ENCODE results near the gene SH3BGRL2.

SH3BGRL2 gene

DNA sequence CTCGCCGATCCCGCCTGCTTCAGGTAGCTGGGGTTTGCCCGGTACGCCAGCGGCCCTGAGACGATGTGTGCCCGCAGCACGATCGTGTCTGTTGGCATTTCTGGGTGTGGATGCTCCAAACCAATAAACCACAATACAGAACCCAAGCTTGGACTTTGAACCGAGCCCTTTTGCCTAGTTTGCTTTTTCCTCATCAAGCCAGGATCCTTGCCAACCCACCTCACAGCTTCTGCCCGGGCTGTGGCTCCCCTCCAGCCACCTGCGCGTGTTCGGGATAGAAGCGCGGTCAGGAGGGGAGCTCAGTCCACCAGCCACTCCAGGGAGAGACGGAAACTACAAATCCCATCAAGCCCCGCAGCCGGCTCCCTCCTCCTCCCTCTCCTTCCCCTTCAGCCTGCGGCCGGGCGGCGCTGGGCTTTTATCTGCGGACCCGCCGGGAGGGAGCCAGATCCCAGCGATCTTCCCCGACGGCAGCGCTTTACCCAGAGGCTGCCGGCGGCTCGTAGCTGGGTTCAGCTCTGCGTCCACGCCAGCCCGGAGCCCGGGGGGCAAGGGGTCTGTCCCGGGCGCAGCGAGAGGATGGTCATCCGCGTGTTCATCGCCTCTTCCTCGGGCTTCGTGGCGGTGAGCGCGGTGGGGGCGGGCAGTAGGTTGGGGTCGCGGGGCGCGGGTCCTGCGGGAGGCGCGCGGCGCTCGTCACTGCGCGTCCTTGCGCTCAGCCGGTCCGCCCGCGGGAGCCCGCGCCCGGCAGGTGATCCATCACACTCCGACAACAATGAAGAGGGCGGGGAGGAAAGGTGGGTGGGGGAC, at the start of gene SH3BGRL2:
Gene SH3BGRL2 (plus strand): TSS at position 447 of the 810 bp plus-strand sequence. CDS start 133 bp downstream, at position 580.
- H3K27ac ChIP-seq (ENCODE audit: low read depth in 2 of 2, low read length in 2 of 2), result peak within 1 kb of the TSS; percentile 96 to 98
- peak within 1 kb of the TSS; percentile 81 to 95 for H3K9ac ChIP-seq (ENCODE audit: low read depth in 1 of 2, low read length in 2 of 2)
- H3K4me1 ChIP-seq (ENCODE audit: control insufficient read depth in 2 of 2, insufficient read depth in 2 of 2, low read length in 2 of 2), result peaks cover 4 to 13% of the 10 kb centered on the region in 2 donors
- H3K9me3 ChIP-seq (ENCODE audit: control insufficient read depth in 2 of 2, low read length in 2 of 2), result no peaks in the 10 kb centered on the region
- H3K27me3 ChIP-seq (ENCODE audit: control insufficient read depth in 2 of 2, insufficient read depth in 2 of 2, low read length in 2 of 2), result no peaks in the 10 kb centered on the region
- H3K4me3 ChIP-seq (ENCODE audit: low read length in 2 of 2), result peak within 1 kb of the TSS; percentile 71 to 87
- H3K36me3 ChIP-seq (ENCODE audit: control insufficient read depth in 2 of 2, insufficient read depth in 2 of 2, low read length in 2 of 2), result no peaks in the 10 kb centered on the region

DNA sequence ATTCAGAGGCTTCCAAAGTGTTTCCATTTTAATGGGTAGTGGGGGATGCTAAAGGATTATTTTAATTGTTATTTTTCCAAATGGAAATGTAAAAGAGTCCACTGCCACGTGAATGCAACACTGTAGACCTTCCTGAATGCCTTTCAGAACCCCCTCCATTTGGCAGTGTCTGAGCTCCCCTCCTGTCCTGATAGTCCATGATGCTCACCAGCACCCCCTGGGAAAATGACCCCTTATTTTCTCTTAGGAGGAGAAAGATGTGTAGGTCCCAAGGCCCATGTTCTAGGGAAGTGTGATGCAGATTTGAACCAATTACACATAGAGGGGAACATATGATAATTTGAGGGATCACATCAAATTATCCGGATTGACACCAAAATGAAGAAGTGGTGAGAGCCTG, 46.8 kb upstream of the SH3BGRL2 start:
- H3K9ac ChIP-seq (ENCODE audit: low read depth in 1 of 2, low read length in 2 of 2), result no peak overlapping the region
- H3K9me3 ChIP-seq (ENCODE audit: control insufficient read depth in 2 of 2, low read length in 2 of 2), result no peaks in the 10 kb centered on the region
- no peaks in the 10 kb centered on the region for H3K36me3 ChIP-seq (ENCODE audit: control insufficient read depth in 2 of 2, insufficient read depth in 2 of 2, low read length in 2 of 2)
- no peak overlapping the region for H3K4me3 ChIP-seq (ENCODE audit: low read length in 2 of 2)
- H3K27me3 ChIP-seq (ENCODE audit: control insufficient read depth in 2 of 2, insufficient read depth in 2 of 2, low read length in 2 of 2), result no peaks in the 10 kb centered on the region
- no peaks in the 10 kb centered on the region for H3K4me1 ChIP-seq (ENCODE audit: control insufficient read depth in 2 of 2, insufficient read depth in 2 of 2, low read length in 2 of 2)
- no peak overlapping the region for H3K27ac ChIP-seq (ENCODE audit: low read depth in 2 of 2, low read length in 2 of 2)

DNA sequence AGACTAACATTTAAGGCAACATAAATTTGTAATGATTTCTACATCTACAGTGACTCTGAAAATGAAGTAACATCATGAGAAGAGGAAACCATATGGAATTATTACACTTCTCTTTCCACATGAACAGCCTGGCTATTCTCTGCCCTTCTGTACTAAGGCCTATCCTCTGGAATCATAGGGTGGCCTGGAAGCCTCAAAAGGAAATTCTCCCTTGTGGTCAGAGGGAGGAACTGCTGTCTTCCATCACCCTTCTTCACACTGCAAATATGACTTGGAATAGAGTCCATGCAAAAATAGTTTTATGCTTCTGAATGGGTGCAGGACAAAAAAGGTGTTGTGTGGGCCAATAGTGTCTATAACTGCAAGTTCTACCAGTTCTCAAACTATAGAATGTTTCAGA, 44.6 kb upstream of the SH3BGRL2 start:
- H3K36me3 ChIP-seq (ENCODE audit: control insufficient read depth in 2 of 2, insufficient read depth in 2 of 2, low read length in 2 of 2), result no peaks in the 10 kb centered on the region
- H3K27ac ChIP-seq (ENCODE audit: low read depth in 2 of 2, low read length in 2 of 2), result no peak overlapping the region
- H3K9me3 ChIP-seq (ENCODE audit: control insufficient read depth in 2 of 2, low read length in 2 of 2), result no peaks in the 10 kb centered on the region
- H3K4me1 ChIP-seq (ENCODE audit: control insufficient read depth in 2 of 2, insufficient read depth in 2 of 2, low read length in 2 of 2), result no peaks in the 10 kb centered on the region
- no peaks in the 10 kb centered on the region for H3K27me3 ChIP-seq (ENCODE audit: control insufficient read depth in 2 of 2, insufficient read depth in 2 of 2, low read length in 2 of 2)
- no peak overlapping the region for H3K9ac ChIP-seq (ENCODE audit: low read depth in 1 of 2, low read length in 2 of 2)
- no peak overlapping the region for H3K4me3 ChIP-seq (ENCODE audit: low read length in 2 of 2)

DNA sequence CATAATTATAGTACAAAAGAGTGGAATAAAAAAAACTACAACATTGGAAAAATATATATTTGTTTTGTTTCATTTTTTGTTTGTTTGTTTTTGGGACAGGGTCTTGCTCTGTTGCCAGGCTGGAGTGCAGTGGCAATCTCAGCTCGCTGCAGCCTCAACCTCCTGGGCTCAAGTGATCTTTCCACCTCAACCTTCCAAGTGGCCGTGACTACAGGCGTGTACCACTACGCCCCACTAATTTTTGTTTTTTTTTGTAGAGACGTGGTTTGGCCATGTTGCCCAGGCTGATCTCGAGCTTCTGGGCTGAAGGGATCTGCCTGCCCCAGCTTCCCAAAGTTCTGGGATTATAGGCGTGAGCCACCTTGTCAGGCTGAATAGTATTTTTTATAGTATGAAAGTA, 41.4 kb upstream of the SH3BGRL2 start:
- H3K27ac ChIP-seq (ENCODE audit: low read depth in 2 of 2, low read length in 2 of 2), result no peak overlapping the region
- H3K4me3 ChIP-seq (ENCODE audit: low read length in 2 of 2), result no peak overlapping the region
- H3K4me1 ChIP-seq (ENCODE audit: control insufficient read depth in 2 of 2, insufficient read depth in 2 of 2, low read length in 2 of 2), result no peaks in the 10 kb centered on the region
- H3K9me3 ChIP-seq (ENCODE audit: control insufficient read depth in 2 of 2, low read length in 2 of 2), result no peaks in the 10 kb centered on the region
- H3K9ac ChIP-seq (ENCODE audit: low read depth in 1 of 2, low read length in 2 of 2), result no peak overlapping the region
- no peaks in the 10 kb centered on the region for H3K27me3 ChIP-seq (ENCODE audit: control insufficient read depth in 2 of 2, insufficient read depth in 2 of 2, low read length in 2 of 2)
- no peaks in the 10 kb centered on the region for H3K36me3 ChIP-seq (ENCODE audit: control insufficient read depth in 2 of 2, insufficient read depth in 2 of 2, low read length in 2 of 2)

DNA sequence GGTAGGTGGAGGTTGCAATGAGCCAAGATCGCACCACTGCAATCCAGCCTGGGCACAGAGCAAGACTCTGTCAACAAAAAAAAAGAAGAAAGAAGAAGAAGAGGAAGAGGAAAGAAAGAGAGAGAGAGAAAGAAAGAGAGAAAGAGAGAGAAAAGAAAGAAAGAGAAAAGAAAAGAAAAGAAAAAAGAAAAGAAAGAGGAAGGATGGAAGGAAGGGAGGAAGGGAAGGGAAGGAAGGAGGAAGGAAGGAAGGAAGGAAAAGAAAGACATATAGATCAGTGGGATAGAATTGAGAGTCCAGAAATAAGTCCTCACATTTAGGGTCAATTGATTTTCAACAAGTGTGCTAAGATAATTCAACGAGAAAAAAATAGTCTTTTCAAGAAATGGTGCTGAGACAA, 34.0 kb upstream of the SH3BGRL2 start:
- H3K4me3 ChIP-seq (ENCODE audit: low read length in 2 of 2), result no peak overlapping the region
- peaks cover 12 to 22% of the 10 kb centered on the region in 2 donors for H3K4me1 ChIP-seq (ENCODE audit: control insufficient read depth in 2 of 2, insufficient read depth in 2 of 2, low read length in 2 of 2)
- H3K9me3 ChIP-seq (ENCODE audit: control insufficient read depth in 2 of 2, low read length in 2 of 2), result no peaks in the 10 kb centered on the region
- no peaks in the 10 kb centered on the region for H3K27me3 ChIP-seq (ENCODE audit: control insufficient read depth in 2 of 2, insufficient read depth in 2 of 2, low read length in 2 of 2)
- H3K9ac ChIP-seq (ENCODE audit: low read depth in 1 of 2, low read length in 2 of 2), result no peak overlapping the region
- no peak overlapping the region for H3K27ac ChIP-seq (ENCODE audit: low read depth in 2 of 2, low read length in 2 of 2)
- no peaks in the 10 kb centered on the region for H3K36me3 ChIP-seq (ENCODE audit: control insufficient read depth in 2 of 2, insufficient read depth in 2 of 2, low read length in 2 of 2)

DNA sequence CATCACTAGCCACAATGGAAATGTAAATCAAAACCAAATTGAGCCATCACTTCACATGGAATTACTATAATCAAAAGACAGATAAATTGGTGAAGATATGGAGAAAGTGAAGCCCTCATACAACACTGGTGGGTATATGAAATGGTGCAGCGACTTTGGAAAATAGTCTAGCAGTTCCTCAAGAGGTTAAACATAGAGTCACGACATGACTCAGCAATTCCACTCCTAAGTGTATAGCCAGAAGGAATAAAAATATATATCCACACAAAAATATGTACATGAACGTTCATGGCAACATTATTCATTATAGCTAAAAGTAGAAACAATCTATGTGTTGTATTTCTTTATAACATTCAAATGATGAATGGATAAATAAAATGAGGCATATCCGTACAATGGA, 33.1 kb upstream of the SH3BGRL2 start:
- Histone ChIP-seq H3K9me3 (ENCODE audit: control insufficient read depth in 2 of 2, low read length in 2 of 2) (no peaks in the 10 kb centered on the region), H3K4me1 (ENCODE audit: control insufficient read depth in 2 of 2, insufficient read depth in 2 of 2, low read length in 2 of 2) (peaks cover 12 to 22% of the 10 kb centered on the region in 2 donors), H3K4me3 (ENCODE audit: low read length in 2 of 2) (no peak overlapping the region), H3K36me3 (ENCODE audit: control insufficient read depth in 2 of 2, insufficient read depth in 2 of 2, low read length in 2 of 2) (no peaks in the 10 kb centered on the region), H3K27ac (ENCODE audit: low read depth in 2 of 2, low read length in 2 of 2) (no peak overlapping the region), H3K9ac (ENCODE audit: low read depth in 1 of 2, low read length in 2 of 2) (no peak overlapping the region), H3K27me3 (ENCODE audit: control insufficient read depth in 2 of 2, insufficient read depth in 2 of 2, low read length in 2 of 2) (no peaks in the 10 kb centered on the region)

DNA sequence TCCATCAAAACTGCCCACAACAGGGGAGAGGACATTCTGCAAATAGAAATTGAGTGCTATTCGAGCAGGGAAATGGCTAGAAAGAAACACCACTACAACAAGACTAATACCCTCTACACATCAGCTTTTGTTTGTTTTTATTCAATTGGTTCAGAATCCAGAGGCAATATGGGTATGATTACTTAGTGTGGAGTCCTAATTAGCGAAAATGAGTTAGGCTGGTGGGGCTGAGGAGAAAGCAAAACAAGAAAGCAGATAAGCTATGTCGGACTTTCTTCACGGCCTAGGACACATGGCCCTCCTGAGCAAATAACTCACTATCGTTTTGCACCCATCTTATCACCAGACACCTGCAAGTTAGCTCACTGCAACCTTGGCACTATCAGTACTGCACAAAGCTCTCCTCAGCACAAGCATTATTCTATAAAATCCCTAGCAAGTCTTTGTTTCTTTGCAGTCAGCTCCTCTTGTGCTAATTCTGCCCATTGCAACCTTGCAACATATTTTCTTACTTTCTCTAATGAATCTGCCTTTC, 31.3 kb upstream of the SH3BGRL2 start:
- no peaks in the 10 kb centered on the region for H3K36me3 ChIP-seq (ENCODE audit: control insufficient read depth in 2 of 2, insufficient read depth in 2 of 2, low read length in 2 of 2)
- H3K4me1 ChIP-seq (ENCODE audit: control insufficient read depth in 2 of 2, insufficient read depth in 2 of 2, low read length in 2 of 2), result peaks cover 12 to 22% of the 10 kb centered on the region in 2 donors
- H3K9ac ChIP-seq (ENCODE audit: low read depth in 1 of 2, low read length in 2 of 2), result peak overlapping the region in 1 of 2 donors; percentile 8
- no peak overlapping the region for H3K4me3 ChIP-seq (ENCODE audit: low read length in 2 of 2)
- no peak overlapping the region for H3K27ac ChIP-seq (ENCODE audit: low read depth in 2 of 2, low read length in 2 of 2)
- no peaks in the 10 kb centered on the region for H3K9me3 ChIP-seq (ENCODE audit: control insufficient read depth in 2 of 2, low read length in 2 of 2)
- no peaks in the 10 kb centered on the region for H3K27me3 ChIP-seq (ENCODE audit: control insufficient read depth in 2 of 2, insufficient read depth in 2 of 2, low read length in 2 of 2)

DNA sequence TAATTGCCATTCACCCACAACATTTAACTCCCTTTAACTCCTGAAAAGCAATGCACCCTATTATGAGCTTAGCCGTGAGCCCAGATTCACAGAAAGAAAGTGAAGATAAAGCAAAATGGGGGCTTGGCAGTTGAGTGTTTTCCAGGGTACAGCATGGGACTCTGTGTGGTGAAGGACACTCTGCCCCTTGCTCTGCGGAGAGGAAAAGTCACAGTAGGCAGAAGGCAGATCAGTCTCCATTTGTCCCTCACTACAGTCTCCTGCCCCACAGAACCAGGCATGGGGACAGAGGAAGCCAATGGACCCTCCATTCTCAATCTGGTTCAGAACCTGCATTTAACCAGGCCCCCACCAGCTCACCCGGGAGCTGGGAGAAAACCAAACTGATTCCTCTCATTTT, 30.8 kb upstream of the SH3BGRL2 start:
- Histone ChIP-seq H3K9me3 (ENCODE audit: control insufficient read depth in 2 of 2, low read length in 2 of 2) (no peaks in the 10 kb centered on the region), H3K27me3 (ENCODE audit: control insufficient read depth in 2 of 2, insufficient read depth in 2 of 2, low read length in 2 of 2) (no peaks in the 10 kb centered on the region), H3K36me3 (ENCODE audit: control insufficient read depth in 2 of 2, insufficient read depth in 2 of 2, low read length in 2 of 2) (no peaks in the 10 kb centered on the region), H3K9ac (ENCODE audit: low read depth in 1 of 2, low read length in 2 of 2) (no peak overlapping the region), H3K4me3 (ENCODE audit: low read length in 2 of 2) (no peak overlapping the region), H3K4me1 (ENCODE audit: control insufficient read depth in 2 of 2, insufficient read depth in 2 of 2, low read length in 2 of 2) (peaks cover 12 to 22% of the 10 kb centered on the region in 2 donors), H3K27ac (ENCODE audit: low read depth in 2 of 2, low read length in 2 of 2) (peak overlapping the region; percentile 58 to 78)

DNA sequence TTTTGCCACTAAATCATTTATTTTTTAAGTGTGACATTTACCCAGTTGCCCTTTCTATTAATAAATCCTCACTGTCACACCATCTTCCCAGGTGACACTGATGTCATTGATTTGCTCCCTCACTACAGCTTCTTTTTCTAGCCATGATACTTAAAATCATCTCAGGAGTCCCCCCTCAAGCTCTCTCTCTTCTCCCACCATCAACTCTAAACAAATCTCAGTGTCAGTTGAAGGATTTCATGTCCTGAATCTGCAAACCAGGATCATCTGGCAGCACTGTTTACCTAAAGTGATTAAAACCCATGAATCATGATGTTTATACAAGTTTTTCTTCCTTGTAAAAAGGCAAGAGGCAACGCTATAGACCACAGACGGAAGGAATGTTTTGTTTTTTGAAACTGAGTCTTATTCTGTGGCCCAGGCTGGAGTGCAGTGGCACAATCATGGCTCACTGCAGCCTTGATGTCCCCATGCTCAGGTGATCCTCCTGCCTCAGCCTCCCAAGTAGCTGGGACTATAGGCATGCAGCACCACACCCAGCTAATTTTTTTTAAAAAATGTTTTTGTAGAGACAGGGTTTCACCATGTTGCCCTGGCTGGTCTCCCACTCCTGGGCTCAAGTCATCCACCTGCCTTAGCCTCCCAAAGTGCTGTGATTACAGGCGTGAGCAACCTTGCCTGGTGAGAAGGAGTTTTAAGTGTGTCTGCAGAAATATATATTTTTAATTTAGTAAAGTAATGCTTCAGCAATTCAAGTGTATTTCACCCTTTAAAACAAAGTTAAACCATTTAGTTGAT, 30.1 kb upstream of the SH3BGRL2 start:
- Histone ChIP-seq H3K9ac (ENCODE audit: low read depth in 1 of 2, low read length in 2 of 2) (no peak overlapping the region), H3K27ac (ENCODE audit: low read depth in 2 of 2, low read length in 2 of 2) (peak overlapping the region; percentile 58 to 78)

DNA sequence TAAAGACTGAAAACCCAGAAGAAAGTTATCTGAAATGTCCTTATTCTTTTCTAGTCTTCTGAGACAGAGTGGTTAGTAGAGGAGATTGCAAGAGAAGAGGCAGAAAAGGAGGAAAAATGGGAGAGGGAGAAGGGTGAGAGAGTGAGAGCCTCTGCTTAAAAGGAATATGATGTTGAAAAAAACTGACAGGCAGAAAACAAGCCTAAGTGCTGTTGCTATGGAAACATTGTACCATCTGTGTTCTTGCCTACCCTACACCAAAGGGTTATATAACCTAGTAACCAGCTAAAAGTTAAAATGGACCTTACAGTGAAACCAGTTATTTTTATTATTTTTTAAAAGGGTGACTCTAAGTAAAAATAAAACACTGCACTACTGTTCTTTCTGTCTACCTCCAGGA, 28.3 kb upstream of the SH3BGRL2 start:
- no peak overlapping the region for H3K4me3 ChIP-seq (ENCODE audit: low read length in 2 of 2)

More for the DNA sequence above, 30.1 kb upstream of the SH3BGRL2 start:
- Histone ChIP-seq H3K36me3 (ENCODE audit: control insufficient read depth in 2 of 2, insufficient read depth in 2 of 2, low read length in 2 of 2) (no peaks in the 10 kb centered on the region), H3K4me1 (ENCODE audit: control insufficient read depth in 2 of 2, insufficient read depth in 2 of 2, low read length in 2 of 2) (peaks cover 12 to 24% of the 10 kb centered on the region in 2 donors), H3K27me3 (ENCODE audit: control insufficient read depth in 2 of 2, insufficient read depth in 2 of 2, low read length in 2 of 2) (no peaks in the 10 kb centered on the region), H3K9me3 (ENCODE audit: control insufficient read depth in 2 of 2, low read length in 2 of 2) (no peaks in the 10 kb centered on the region), H3K4me3 (ENCODE audit: low read length in 2 of 2) (no peak overlapping the region)

More for the DNA sequence above, 28.3 kb upstream of the SH3BGRL2 start:
- Histone ChIP-seq H3K9ac (ENCODE audit: low read depth in 1 of 2, low read length in 2 of 2) (no peak overlapping the region), H3K27me3 (ENCODE audit: control insufficient read depth in 2 of 2, insufficient read depth in 2 of 2, low read length in 2 of 2) (no peaks in the 10 kb centered on the region), H3K27ac (ENCODE audit: low read depth in 2 of 2, low read length in 2 of 2) (no peak overlapping the region), H3K36me3 (ENCODE audit: control insufficient read depth in 2 of 2, insufficient read depth in 2 of 2, low read length in 2 of 2) (no peaks in the 10 kb centered on the region), H3K4me1 (ENCODE audit: control insufficient read depth in 2 of 2, insufficient read depth in 2 of 2, low read length in 2 of 2) (peaks cover 13 to 37% of the 10 kb centered on the region in 2 donors), H3K9me3 (ENCODE audit: control insufficient read depth in 2 of 2, low read length in 2 of 2) (no peaks in the 10 kb centered on the region)
